Measurements from ENCODE around the gene ZFAND2A. TPM values are rescaled to one million over a fixed set of nuclear protein-coding genes. Genes with fewer than 3 reads are reported as not detected.

Gene ZFAND2A
- total and polyA plus RNA-seq, 3 donors from 2014 or later = 32.9 to 61.4 (median 37.8) TPM

DNA sequence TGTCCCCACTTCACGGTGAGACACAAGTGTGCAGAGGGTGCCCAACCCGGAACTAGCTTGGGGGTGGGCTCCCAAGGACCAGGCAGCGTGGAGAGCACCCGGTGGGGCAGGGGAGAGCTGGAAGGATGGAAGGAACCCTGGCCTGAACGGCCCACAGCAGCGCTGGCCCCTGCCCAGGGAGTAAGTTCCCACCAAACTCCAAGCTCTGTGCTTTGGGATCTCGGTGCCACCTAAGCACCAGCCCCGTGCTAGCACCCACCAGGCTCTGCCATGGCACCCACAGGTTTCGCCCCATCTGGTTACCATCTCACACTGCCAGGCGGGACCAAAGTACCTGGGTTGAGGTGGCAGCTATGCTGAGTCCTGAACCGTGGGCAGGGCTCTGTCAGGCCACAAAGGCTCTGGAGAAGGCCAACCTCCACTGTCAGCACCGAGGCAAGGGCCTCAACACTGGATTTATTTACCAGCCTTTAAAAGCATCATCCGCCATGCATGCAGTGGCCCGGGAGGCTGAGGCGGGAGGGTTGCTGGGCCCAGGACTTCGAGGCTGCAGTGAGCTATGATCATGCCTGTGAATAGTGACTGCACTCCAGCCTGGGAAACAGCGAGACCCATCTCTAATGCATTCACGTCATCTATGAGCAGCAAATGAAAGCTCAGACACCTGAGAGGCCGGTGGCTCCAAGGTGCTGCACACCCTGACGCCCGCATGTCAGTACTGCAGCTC lies 56.0 kb downstream of the ZFAND2A start:
- no peak for TF ChIP-seq POLR2A (IDR thresholded peaks at IDR 0.05)
- TF ChIP-seq CTCF (IDR thresholded peaks at IDR 0.05) = no peak
- WGBS, 2 donors = 90% methylated on average over 12 to 21 of the region's 21 CpGs
- Histone ChIP-seq H3K9me3 (no peaks in the 10 kb centered on the region), H3K27ac (no peak overlapping the region), H3K4me3 (no peak overlapping the region), H3K27me3 (no peaks in the 10 kb centered on the region), H3K36me3 (ENCODE audit: low read depth, missing control alignments) (no peaks in the 10 kb centered on the region), H3K4me1 (no peaks in the 10 kb centered on the region)
- intact Hi-C loops (cut with DNase I; ENCODE audit: low total_unique reads) = no loop called here
- DNase-seq = no peak

- intact Hi-C loops (cut with DNase I; ENCODE audit: low total_unique reads) = no loop called here
- H3K4me1 ChIP-seq = no peaks in the 10 kb centered on the region
- H3K9me3 ChIP-seq = no peaks in the 10 kb centered on the region
- no peak for TF ChIP-seq POLR2A (IDR thresholded peaks at IDR 0.05)
- no peak for TF ChIP-seq CTCF (IDR thresholded peaks at IDR 0.05)
- no peaks in the 10 kb centered on the region for H3K36me3 ChIP-seq (ENCODE audit: low read depth, missing control alignments)
- no peaks in the 10 kb centered on the region for H3K27me3 ChIP-seq
- WGBS, 2 donors = 76 to 91% methylated on average over 25 to 34 of the region's 34 CpGs
- H3K27ac ChIP-seq = no peak overlapping the region
- H3K4me3 ChIP-seq = no peak overlapping the region
- DNase-seq = no peak
Observed at GRCh38 chr7:1103009-1103788, 56.8 kb downstream of the ZFAND2A start.

Other genes starting within 250 kb of the ZFAND2A start
- gene ADAP1, start 205.5 kb downstream of the ZFAND2A start, total RNA-seq = 10 to 100 TPM in 1 of 2 donors, 1 to 10 TPM in 1; 6.1 to 10.9 TPM
- gene ADAP1, start 205.5 kb downstream of the ZFAND2A start, polyA plus RNA-seq (ENCODE audit: insufficient read depth, low read depth, low replicate concordance) = 2.4 TPM
- 10 to 100 TPM; 21.6 to 23.5 TPM for gene COX19, start 184.6 kb downstream of the ZFAND2A start, total RNA-seq
- gene COX19, start 184.6 kb downstream of the ZFAND2A start, polyA plus RNA-seq (ENCODE audit: insufficient read depth, low read depth, low replicate concordance) = 8.8 TPM
- 1 to 10 TPM in 1 of 2 donors, under 1 TPM in 1; 0.71 to 1.2 TPM for gene CYP2W1, start 177.0 kb downstream of the ZFAND2A start, total RNA-seq
- 0.61 TPM for gene CYP2W1, start 177.0 kb downstream of the ZFAND2A start, polyA plus RNA-seq (ENCODE audit: insufficient read depth, low read depth, low replicate concordance)
- 10 to 100 TPM; 14.2 to 14.4 TPM for gene GPR146, start 115.7 kb downstream of the ZFAND2A start, total RNA-seq
- 5.3 TPM for gene GPR146, start 115.7 kb downstream of the ZFAND2A start, polyA plus RNA-seq (ENCODE audit: insufficient read depth, low read depth, low replicate concordance)
- 1 to 10 TPM; 3.2 to 3.4 TPM for gene GPER1, start 72.1 kb downstream of the ZFAND2A start, total RNA-seq
- gene GPER1, start 72.1 kb downstream of the ZFAND2A start, polyA plus RNA-seq (ENCODE audit: insufficient read depth, low read depth, low replicate concordance) = 3.5 TPM
- under 1 TPM in 1 of 2 donors, not detected in 1; 0.24 TPM for gene UNCX, start 72.7 kb upstream of the ZFAND2A start, total RNA-seq
- gene UNCX, start 72.7 kb upstream of the ZFAND2A start, polyA plus RNA-seq (ENCODE audit: insufficient read depth, low read depth, low replicate concordance) = not detected